GM12891 (cell line): ENCODE data around the gene C1QTNF9.

ENCODE experiments used
- PAX5 ChIP-seq: IDR thresholded peaks from 2 replicates; pipeline ENCODE4 v1.6.1; 2011; ENCODE audit warnings: low read length, moderate library complexity, mild to moderate bottlenecking; ENCODE audit not compliant: insufficient read depth, severe bottlenecking
- POLR2A ChIP-seq: IDR thresholded peaks from 2 replicates; pipeline ENCODE4 v1.6.1; 2011; ENCODE audit warnings: low read depth, low read length, control low read depth
- POLR2AphosphoS5 ChIP-seq: IDR thresholded peaks from 2 replicates; pipeline ENCODE4 v1.6.1; 2011; ENCODE audit warnings: low read depth, low read length, control low read depth
- SPI1 ChIP-seq: IDR thresholded peaks from 2 replicates; pipeline ENCODE4 v1.6.1; 2011; ENCODE audit warnings: low read depth, low read length, control low read depth
- TAF1 ChIP-seq: IDR thresholded peaks from 2 replicates; pipeline ENCODE4 v1.6.1; 2011; ENCODE audit warnings: low read depth, low read length, control low read depth

DNA sequence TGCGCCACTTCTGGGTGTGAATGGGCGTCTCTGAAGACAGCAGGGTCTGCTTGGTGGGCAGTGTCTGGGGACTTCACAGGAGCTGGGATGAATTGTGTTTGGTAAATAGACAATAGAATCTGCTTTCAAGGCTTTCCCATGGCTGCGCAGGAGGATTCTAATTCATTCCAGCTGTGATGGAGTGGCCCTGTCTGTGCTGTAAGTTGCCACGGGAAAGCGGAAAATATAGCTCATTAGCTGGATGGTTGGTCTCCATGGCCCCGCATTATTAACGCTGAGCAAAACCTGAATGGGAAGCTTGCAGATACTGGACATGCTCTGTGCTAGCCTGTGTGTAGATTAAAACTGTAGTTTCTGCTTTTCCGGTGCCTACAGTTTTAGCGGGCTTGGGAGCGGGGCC, 15.6 kb upstream of the C1QTNF9 start:
- TF ChIP-seq POLR2A (no peak), POLR2AphosphoS5 (no peak), TAF1 (no peak), SPI1 (no peak), PAX5 (no peak)
